ENCODE data around the gene POLN.

POLN gene

DNA sequence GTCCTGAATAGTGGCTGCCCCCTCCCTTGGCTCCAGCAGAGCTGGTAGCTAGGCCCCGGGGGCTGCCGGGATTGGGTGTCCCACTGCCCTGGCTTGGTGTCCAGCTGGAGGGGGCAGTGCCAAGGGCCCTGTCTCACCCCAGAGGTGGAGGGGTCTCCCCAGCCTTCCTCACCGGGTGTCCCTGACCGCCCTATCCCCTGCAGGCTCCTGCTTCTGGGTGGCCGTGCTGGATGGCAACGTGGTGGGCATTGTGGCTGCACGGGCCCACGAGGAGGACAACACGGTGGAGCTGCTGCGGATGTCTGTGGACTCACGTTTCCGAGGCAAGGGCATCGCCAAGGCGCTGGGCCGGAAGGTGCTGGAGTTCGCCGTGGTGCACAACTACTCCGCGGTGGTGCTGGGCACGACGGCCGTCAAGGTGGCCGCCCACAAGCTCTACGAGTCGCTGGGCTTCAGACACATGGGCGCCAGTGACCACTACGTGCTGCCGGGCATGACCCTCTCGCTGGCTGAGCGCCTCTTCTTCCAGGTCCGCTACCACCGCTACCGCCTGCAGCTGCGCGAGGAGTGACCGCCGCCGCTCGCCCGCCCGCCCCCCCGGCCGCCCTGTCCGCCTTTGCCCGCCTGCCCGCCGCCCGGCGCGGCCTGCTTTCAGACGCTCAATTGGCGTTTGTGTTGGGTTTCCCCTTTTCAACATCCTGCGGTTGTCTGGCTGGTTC is 178.2 kb downstream of the POLN start (continued):
- no peak for TF ChIP-seq CSDC2 (CRISPR knock-in tag; IDR thresholded peaks at IDR 0.05)

DNA sequence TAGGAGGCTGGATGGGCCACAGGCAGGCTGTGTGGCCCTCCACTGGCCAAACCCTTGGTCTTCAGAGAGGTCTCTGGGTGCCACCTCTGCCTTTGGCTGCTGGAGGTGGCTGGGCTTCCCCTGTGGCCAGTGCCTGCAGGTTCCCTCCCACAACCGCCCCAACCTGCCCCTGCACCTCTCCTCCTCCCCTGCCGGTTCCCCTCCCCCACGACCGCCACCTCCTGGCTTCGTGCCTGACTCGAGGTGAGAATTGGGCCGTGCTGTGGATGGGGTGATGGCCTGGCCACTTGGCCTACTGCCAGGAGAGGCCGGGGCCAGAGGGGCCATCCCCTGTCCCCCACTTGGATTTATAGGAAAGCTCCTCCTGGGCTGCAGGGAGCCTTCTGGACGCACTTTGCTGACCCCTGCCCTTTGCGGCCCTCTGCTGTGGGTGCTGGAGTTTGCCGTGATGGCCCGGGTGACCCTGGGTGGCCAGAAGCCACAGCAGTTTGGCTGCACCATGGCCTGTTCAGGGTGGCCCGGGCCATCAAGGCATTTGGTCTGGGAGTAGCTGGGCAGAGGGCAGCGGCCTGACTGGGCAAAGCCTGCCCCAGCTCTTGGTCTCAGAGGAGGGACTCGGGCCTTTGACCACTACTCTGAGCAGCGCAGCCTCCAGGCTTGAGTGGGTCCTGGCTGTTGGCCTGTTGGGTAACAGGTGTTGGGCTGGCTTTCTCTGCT is 179.0 kb downstream of the POLN start:
- ATAC-seq = no peak
- TF ChIP-seq ESRRG (CRISPR knock-in tag; IDR thresholded peaks at IDR 0.05) (no peak), ZC3H10 (CRISPR knock-in tag; IDR thresholded peaks at IDR 0.05) (no peak), TOX (CRISPR knock-in tag; IDR thresholded peaks at IDR 0.05; ENCODE audit: borderline replicate concordance) (no peak), CSDC2 (CRISPR knock-in tag; IDR thresholded peaks at IDR 0.05) (no peak), PPARA (CRISPR knock-in tag; IDR thresholded peaks at IDR 0.05; ENCODE audit: borderline replicate concordance) (no peak), TCF4 (CRISPR knock-in tag; IDR thresholded peaks at IDR 0.05; ENCODE audit: borderline replicate concordance) (no peak), OSR1 (CRISPR knock-in tag; IDR thresholded peaks at IDR 0.05) (no peak), ARNTL (CRISPR knock-in tag; IDR thresholded peaks at IDR 0.05; ENCODE audit: borderline replicate concordance, low read depth) (no peak), GLIS3 (CRISPR knock-in tag; IDR thresholded peaks at IDR 0.05) (no peak), ZFP3 (CRISPR knock-in tag; IDR thresholded peaks at IDR 0.05) (no peak), ZNF70 (CRISPR knock-in tag; IDR thresholded peaks at IDR 0.05) (no peak), ZNF565 (CRISPR knock-in tag; conservative IDR thresholded peaks at IDR 0.05; ENCODE audit: low read depth) (no peak), ISL1 (CRISPR knock-in tag; IDR thresholded peaks at IDR 0.05) (no peak), BACH2 (CRISPR knock-in tag; IDR thresholded peaks at IDR 0.05; ENCODE audit: borderline replicate concordance) (no peak)
- TF ChIP-seq, protein P1, sequence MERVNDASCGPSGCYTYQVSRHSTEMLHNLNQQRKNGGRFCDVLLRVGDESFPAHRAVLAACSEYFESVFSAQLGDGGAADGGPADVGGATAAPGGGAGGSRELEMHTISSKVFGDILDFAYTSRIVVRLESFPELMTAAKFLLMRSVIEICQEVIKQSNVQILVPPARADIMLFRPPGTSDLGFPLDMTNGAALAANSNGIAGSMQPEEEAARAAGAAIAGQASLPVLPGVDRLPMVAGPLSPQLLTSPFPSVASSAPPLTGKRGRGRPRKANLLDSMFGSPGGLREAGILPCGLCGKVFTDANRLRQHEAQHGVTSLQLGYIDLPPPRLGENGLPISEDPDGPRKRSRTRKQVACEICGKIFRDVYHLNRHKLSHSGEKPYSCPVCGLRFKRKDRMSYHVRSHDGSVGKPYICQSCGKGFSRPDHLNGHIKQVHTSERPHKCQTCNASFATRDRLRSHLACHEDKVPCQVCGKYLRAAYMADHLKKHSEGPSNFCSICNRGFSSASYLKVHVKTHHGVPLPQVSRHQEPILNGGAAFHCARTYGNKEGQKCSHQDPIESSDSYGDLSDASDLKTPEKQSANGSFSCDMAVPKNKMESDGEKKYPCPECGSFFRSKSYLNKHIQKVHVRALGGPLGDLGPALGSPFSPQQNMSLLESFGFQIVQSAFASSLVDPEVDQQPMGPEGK (CRISPR knock-in tag; IDR thresholded peaks at IDR 0.05; ENCODE audit: borderline replicate concordance) = no peak
- TF ChIP-seq, protein P2, sequence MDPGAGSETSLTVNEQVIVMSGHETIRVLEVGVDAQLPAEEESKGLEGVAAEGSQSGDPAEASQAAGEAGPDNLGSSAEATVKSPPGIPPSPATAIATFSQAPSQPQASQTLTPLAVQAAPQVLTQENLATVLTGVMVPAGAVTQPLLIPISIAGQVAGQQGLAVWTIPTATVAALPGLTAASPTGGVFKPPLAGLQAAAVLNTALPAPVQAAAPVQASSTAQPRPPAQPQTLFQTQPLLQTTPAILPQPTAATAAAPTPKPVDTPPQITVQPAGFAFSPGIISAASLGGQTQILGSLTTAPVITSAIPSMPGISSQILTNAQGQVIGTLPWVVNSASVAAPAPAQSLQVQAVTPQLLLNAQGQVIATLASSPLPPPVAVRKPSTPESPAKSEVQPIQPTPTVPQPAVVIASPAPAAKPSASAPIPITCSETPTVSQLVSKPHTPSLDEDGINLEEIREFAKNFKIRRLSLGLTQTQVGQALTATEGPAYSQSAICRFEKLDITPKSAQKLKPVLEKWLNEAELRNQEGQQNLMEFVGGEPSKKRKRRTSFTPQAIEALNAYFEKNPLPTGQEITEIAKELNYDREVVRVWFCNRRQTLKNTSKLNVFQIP (CRISPR knock-in tag; IDR thresholded peaks at IDR 0.05; ENCODE audit: borderline replicate concordance, low read depth) = no peak
- TF ChIP-seq, protein P3, sequence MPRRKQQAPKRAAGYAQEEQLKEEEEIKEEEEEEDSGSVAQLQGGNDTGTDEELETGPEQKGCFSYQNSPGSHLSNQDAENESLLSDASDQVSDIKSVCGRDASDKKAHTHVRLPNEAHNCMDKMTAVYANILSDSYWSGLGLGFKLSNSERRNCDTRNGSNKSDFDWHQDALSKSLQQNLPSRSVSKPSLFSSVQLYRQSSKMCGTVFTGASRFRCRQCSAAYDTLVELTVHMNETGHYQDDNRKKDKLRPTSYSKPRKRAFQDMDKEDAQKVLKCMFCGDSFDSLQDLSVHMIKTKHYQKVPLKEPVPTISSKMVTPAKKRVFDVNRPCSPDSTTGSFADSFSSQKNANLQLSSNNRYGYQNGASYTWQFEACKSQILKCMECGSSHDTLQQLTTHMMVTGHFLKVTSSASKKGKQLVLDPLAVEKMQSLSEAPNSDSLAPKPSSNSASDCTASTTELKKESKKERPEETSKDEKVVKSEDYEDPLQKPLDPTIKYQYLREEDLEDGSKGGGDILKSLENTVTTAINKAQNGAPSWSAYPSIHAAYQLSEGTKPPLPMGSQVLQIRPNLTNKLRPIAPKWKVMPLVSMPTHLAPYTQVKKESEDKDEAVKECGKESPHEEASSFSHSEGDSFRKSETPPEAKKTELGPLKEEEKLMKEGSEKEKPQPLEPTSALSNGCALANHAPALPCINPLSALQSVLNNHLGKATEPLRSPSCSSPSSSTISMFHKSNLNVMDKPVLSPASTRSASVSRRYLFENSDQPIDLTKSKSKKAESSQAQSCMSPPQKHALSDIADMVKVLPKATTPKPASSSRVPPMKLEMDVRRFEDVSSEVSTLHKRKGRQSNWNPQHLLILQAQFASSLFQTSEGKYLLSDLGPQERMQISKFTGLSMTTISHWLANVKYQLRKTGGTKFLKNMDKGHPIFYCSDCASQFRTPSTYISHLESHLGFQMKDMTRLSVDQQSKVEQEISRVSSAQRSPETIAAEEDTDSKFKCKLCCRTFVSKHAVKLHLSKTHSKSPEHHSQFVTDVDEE (CRISPR knock-in tag; IDR thresholded peaks at IDR 0.05) = no peak
- TF ChIP-seq, protein P4, sequence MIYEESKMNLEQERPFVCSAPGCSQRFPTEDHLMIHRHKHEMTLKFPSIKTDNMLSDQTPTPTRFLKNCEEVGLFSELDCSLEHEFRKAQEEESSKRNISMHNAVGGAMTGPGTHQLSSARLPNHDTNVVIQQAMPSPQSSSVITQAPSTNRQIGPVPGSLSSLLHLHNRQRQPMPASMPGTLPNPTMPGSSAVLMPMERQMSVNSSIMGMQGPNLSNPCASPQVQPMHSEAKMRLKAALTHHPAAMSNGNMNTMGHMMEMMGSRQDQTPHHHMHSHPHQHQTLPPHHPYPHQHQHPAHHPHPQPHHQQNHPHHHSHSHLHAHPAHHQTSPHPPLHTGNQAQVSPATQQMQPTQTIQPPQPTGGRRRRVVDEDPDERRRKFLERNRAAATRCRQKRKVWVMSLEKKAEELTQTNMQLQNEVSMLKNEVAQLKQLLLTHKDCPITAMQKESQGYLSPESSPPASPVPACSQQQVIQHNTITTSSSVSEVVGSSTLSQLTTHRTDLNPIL (CRISPR knock-in tag; IDR thresholded peaks at IDR 0.05; ENCODE audit: low read depth) = no peak
- TF ChIP-seq, protein P5, sequence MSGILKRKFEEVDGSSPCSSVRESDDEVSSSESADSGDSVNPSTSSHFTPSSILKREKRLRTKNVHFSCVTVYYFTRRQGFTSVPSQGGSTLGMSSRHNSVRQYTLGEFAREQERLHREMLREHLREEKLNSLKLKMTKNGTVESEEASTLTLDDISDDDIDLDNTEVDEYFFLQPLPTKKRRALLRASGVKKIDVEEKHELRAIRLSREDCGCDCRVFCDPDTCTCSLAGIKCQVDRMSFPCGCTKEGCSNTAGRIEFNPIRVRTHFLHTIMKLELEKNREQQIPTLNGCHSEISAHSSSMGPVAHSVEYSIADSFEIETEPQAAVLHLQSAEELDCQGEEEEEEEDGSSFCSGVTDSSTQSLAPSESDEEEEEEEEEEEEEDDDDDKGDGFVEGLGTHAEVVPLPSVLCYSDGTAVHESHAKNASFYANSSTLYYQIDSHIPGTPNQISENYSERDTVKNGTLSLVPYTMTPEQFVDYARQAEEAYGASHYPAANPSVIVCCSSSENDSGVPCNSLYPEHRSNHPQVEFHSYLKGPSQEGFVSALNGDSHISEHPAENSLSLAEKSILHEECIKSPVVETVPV (CRISPR knock-in tag; IDR thresholded peaks at IDR 0.05) = no peak

- ATAC-seq = no peak
- TF ChIP-seq ZFP30 (CRISPR knock-in tag; IDR thresholded peaks at IDR 0.05) (no peak), ZNF70 (CRISPR knock-in tag; IDR thresholded peaks at IDR 0.05) (no peak), RARB (CRISPR knock-in tag; IDR thresholded peaks at IDR 0.05) (no peak), TCF4 (CRISPR knock-in tag; IDR thresholded peaks at IDR 0.05; ENCODE audit: borderline replicate concordance) (no peak), SNAI2 (CRISPR knock-in tag; IDR thresholded peaks at IDR 0.05) (no peak), ZNF565 (CRISPR knock-in tag; conservative IDR thresholded peaks at IDR 0.05; ENCODE audit: low read depth) (no peak)
- TF ChIP-seq, protein P3 (CRISPR knock-in tag; IDR thresholded peaks at IDR 0.05) = no peak
- TF ChIP-seq, protein P5 (CRISPR knock-in tag; IDR thresholded peaks at IDR 0.05) = no peak
Observed at GRCh38 chr4:2062168-2062807, 179.6 kb downstream of the POLN start.

Data from SK-N-SH treated with all-trans-retinoic acid at 6 μM for 48 hours (cell line).